Right hindlimb (tissue), 1 donor: ENCODE data around the gene CHN1.
A peak's percentile ranks its signal among the peaks of the same experiment; 100 is the strongest.

Experiments used
- DNase-seq: peaks from one replicate; pipeline ENCODE4 v3.0.0-alpha.2; 2018

The CHN1 gene

DNA sequence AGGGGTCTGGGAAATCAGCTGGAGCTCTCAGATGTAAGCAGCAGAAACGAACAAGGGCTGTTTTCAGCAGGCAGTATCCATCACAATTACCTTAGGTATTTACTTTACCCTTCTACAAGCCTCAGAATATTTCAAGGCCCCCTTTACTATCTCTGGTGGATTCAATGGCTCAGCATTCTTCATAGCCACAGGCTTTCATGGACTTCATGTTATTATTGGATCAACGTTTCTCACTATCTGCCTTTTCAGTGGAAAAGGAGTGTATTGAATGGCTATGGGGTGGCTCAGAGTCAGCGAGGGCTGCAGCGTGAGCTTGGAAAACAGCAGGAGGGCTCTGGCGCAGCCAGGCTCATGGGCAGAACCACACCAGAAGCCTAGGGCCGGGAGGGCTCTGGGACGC lies 224.3 kb downstream of the CHN1 start:
- no peak for DNase-seq

DNA sequence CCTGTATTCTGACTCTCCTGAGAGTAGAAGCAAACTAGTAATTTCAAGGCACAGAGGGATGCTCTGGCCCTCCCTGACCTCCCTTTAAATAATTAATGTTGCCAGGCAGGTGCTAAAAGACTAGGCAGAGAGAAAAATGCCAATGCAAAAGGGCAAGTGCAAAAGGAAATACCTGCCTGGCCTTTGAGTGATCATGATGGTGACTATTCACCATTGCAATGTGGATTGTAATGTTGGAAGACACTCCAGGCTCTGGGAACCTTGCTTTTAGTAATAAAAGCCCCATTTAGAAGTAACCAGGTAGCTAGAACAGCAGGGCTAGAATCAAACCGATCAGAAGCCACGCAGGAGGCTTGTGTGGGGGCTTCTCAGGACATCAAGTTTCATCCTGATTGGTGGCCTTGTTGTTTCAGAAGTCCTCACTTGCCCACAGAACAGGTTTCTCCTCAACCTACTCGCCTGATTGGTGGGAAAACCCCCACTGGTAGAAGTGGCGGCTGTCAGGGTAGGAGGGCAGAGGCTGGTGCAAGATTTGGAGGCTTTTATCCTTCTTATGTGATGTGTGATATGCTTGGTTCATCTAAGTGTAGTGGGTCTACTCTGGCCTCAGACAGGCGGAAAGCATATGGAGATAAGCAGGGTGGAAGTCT lies 224.9 kb downstream of the CHN1 start:
- DNase-seq, result no peak

DNA sequence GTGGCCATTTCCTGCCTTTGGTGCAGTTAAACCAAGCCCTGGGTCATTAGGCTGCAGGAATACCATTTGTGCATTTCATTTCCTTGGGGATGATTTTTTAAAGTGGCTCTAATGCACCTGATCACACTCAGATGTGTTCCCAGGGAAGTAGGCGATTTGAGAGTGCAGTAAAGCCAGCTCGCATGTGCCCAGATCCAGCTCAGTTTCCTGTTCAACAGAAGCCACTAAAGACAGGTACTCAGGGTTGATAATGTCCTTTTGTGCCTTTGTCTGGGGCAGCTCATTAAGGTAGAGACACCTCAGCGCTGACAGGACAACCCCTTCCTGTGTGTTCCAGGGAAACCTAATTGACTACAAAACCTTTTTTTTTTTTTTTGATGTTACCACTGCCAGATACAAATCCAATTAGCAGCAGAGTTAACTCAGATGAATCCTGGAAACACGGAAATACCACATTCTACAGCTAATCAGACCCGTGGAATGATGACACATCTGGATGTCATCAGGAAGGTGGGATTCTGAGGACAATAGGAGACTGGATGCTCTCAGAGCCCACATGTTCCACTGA lies 225.7 kb downstream of the CHN1 start:
- DNase-seq, result no peak

DNA sequence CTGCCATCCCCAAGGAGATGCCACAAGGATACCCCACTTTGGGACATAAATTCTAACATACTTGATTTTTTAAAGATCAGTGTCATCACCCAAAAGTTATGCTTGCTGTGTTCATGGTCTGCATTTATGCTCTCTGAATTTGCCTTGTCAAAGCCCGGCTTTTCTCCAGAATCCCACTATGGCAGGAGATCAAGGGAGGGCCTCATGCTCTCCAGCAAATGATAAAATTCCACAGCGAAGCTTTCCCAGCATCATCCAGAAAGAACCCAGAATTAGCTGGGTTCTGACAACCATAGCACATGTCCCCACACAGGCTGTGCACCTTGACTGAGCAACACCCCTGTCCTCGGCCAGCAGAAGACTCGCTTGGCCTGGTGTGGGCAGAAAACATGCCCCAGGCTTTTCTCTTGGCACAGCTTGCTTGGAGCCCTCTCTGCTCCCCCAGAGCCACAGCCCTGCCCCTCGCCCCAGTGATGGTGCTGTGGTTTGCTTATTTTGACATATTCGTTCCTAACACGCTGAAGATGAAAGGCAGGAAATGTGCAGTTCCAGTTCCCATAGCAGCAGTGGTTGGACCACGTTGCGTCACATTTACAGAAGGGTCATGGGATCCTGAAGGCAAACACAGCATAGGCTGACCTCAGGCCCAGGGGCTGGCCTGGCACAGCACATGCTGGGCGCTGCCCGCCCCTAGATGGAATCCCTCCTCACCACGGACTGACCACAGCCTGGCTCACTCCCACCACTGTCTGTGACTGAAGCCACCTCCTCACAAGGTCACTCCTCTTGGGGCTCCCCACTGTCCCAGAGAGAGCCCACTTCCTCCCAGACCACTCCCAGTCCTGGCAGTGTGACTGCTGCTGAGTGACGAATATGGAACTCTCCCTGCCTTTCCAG lies 226.8 kb downstream of the CHN1 start:
- peak; percentile 78 for DNase-seq

GRCh38 chr2:174777347-174778084 lies 227.7 kb downstream of the CHN1 start:
- no peak for DNase-seq

- DNase-seq, result no peak
Measured at GRCh38 chr2:174776675-174777074, 228.5 kb downstream of the CHN1 start.

GRCh38 chr2:174776223-174776622 lies 229.0 kb downstream of the CHN1 start:
- DNase-seq, result no peak

DNA sequence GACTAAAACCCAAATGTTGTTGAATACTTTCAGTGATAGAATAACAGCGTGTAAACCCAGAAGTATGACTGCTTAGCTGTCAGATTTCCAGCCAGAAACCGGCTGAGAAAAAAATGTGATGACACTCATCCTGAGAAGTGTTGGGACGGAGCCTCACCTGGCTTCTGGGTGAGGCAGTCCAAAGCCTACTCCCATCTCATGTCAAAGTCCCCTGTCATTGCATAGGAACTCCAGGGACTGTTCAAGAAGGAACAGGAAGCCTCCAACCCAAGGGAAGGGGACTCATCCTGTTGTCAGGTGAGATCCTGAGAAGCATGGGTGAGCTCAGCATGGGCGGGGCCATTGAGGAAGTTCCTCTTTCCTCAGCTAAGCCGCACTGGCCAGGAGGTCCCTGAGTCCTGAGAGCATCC lies 229.6 kb downstream of the CHN1 start:
- DNase-seq, result no peak

GRCh38 chr2:174774886-174775285 lies 230.3 kb downstream of the CHN1 start:
- no peak for DNase-seq

GRCh38 chr2:174773215-174773614 lies 232.0 kb downstream of the CHN1 start:
- DNase-seq, result no peak

- DNase-seq, result no peak
Measured at GRCh38 chr2:174772472-174772801, 232.7 kb downstream of the CHN1 start.

DNA sequence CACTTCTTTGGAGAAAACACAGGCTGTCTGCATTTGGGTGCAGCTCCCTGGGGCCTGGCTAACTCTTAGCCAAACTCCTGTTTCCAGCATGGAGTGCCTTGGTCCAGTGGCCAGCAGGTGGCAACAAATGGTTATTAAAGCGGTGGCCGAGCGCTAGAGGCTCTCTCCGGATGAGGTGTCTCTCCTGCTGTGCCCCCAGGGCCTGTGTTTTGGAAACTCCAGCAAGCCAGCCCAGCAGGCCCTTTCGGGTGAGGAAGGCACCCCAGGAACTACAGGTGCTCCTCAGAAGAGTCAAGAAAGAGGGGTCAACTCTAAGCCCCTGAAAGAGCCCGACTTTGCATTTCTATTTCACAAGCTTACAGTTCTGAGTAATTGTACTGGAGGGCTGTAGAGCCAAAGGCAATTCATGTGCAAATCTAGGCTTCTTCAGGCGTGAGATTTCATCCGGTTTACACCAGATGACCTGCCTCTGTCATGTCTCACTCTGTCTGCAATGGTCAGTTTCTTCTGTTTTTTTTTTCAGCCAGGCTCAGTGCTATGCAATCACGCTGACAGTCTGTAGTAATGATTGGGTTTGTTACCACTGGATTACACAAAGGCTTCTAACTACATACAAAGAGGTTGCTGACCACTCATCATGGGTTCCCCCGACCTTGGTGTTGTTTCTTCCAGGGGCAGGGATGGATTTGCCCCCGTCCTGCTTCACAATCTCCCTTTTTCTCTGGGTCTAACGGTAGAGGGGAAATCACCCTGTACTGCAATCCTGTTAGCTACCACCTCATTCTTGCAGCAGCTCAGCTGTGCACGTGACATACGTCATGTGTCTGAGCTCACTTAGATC lies 233.3 kb downstream of the CHN1 start:
- DNase-seq, result peak; percentile 87

DNA sequence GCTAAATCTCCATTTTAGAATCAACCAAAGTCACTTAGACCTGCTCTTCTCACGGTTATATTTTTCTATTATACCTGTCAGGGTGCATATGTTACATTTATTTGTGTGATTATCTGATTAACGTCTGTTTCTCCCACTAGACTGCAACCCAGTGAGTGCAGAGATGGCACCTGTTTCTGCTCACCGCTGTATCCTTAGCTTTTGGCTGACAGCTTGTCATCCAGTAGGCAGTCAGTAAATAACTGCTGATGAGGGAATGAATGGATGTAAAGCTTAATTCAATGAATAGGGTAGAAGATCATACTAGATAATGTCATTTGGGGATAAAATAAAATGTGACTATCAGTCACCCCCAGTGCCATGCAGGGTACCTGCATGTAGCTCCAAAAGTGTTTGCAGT lies 234.0 kb downstream of the CHN1 start:
- DNase-seq, result no peak

- DNase-seq, result no peak
Measured at GRCh38 chr2:174768557-174768956, 236.6 kb downstream of the CHN1 start.

DNA sequence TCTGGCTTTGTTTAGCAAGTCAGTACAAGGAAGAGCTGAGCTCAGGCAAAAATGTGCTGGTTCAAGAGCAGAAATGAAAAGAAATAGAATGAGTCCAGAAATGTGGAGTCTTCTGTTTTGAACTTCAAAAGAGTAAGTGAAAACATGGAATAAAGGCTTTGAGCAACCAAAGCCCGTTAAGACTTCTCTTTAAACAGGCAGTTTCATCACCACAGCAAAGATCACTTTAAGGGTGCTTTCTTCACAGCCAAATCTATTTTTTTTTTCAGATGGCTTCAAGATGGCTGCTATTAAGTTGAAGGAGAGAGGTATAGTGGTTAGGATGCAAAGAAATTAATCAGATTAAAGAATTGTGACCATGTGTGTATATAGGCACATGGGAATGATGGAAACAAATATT lies 238.9 kb downstream of the CHN1 start:
- DNase-seq, result no peak

GRCh38 chr2:174765576-174765975 lies 239.6 kb downstream of the CHN1 start:
- no peak for DNase-seq

DNA sequence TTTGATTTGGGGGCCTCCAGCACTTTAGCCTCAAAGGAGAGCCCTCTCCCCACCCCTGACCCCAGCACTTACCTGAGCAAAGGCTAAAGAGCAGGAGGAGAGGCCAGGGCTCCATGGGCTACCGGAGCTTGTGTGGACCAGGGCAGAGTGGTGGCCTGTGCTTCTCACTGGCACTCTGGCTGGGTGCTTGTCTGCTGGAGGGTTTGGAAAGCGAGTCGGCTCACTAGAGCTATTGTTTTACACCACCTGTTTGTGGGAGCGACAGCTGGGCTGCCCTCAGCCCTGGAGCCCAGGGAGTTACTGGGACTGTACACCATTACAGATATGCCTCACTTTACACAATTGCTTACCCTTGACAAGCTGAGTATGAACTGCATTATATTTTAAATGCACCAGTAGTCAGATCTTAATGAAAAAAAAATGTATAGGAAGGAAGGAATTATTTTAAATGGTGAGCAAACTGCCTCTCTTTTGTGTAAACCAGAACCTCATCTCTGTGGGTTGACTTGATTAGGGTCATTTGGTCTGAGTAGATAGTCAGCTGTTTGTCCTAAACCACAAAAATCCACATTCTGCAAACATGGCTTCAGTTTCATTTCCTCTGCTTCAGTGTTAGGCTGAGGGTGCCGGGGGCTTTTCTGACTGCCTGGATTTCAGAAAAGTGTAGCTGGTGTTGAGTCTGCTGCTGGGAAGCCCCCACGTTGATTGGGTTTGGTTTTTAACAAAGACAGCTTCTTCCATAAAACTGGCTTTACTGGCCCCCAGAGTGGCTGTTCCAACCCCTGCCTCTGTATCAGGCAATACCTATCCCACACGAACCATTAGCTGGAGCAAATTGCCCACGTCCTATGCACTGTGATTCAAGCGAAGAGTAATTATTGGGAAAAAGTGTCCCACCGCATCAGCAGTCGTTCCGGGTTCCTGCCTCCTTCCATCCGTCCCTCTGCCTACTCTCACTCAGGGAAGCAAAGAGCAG lies 240.6 kb downstream of the CHN1 start, which contains the start of gene CHRNA1:
TSS of gene CHRNA1 (minus strand) at position 193 of the 976 bp plus-strand sequence. CDS start at position 115, 78 bp downstream.
- DNase-seq, result peak; percentile 79

DNA sequence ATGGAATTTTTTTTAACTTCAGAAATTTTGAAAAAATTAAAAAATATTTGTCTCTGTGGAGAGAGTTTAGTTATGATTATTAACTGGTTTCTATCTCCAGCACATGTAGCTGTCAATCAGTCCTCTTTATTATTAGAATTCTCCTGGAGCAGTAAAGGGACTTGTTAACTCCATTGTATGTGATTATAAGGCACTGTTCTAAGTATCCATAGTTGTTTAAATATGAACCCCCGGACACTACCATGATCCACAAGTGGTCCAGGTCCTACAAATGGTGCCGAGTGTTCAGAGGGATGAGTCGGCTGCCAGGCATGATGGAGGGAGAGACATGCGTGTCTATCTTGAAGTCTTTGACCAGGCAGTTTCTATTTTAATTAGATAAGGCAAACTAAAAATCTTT lies 241.4 kb downstream of the CHN1 start:
- no peak for DNase-seq

DNA sequence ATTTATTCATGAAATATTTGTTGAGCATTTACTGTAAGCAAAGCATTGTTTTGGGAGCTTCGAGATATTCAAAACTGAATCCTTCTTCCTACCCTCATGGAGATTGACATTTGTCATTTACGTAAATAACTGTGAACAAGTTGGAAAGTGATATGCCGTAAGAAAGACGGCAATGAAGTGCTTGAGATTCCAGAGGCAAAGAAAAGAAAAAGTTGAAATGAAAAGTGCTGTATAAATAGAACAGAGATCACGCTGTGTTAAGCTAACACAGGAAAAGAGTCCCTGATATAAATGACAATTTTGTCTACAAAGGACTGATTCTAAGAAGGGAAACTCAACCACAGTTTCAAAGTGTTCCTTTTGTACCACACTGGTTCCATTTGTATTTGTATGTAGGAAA lies 242.7 kb downstream of the CHN1 start:
- DNase-seq, result no peak

- no peak for DNase-seq
Measured at GRCh38 chr2:174761837-174762236, 243.3 kb downstream of the CHN1 start.

GRCh38 chr2:174760845-174761473 lies 244.2 kb downstream of the CHN1 start:
- no peak for DNase-seq
